Activated T-cell treated with anti-CD3 and anti-CD28 coated beads, Interleukin-2, amount 50 U/mL, for 4 hours (primary cell): ENCODE data around the gene EXTL1. TPM values are rescaled to one million over a fixed set of nuclear protein-coding genes. Genes with fewer than 3 reads are reported as not detected.

ENCODE experiments used
- ATAC-seq, 2 donors: fragments of 200-7000 bp; cut with Tn5 transposase; one replicate each; pipeline ENCODE4 v1.10.0; 2021
- DNase-seq: peaks from one replicate; pipeline ENCODE4 v3.0.0-alpha.2; 2020
- H3K27me3 Mint-ChIP-seq: one replicate; pipeline ENCODE4 v1.8.0; 2021; ENCODE audit warnings: low read depth, mixed read lengths
- H3K36me3 Mint-ChIP-seq: one replicate; pipeline ENCODE4 v1.8.0; 2022; ENCODE audit warnings: mixed read lengths; ENCODE audit not compliant: insufficient read depth
- H3K4me1 Mint-ChIP-seq: one replicate; pipeline ENCODE4 v1.8.0; 2021; ENCODE audit warnings: low read depth, mixed read lengths
- H3K4me3 Mint-ChIP-seq: one replicate; pipeline ENCODE4 v1.8.0; 2021; ENCODE audit warnings: mild to moderate bottlenecking, moderate library complexity, mixed read lengths
- H3K9me3 Mint-ChIP-seq: one replicate; pipeline ENCODE4 v1.8.0; 2021; ENCODE audit warnings: mixed read lengths
- total RNA-seq, 3 donors: library from RNA; stranded (reverse); gene quantifications; one replicate each; pipeline ENCODE4 v1.2.1, GENCODE V29; 2021

EXTL1 gene
- total RNA-seq, 3 donors from 2014 or later, result not detected

GRCh38 chr1:26009796-26010447 lies 11.7 kb upstream of the EXTL1 start:
- peaks cover 6% of the 10 kb centered on the region for H3K27me3 Mint-ChIP-seq
- ATAC-seq (no peak), DNase-seq (no peak)
- H3K4me1 Mint-ChIP-seq, result no peaks in the 10 kb centered on the region
- H3K36me3 Mint-ChIP-seq, result no peaks in the 10 kb centered on the region
- no peaks in the 10 kb centered on the region for H3K9me3 Mint-ChIP-seq
- no peak overlapping the region for H3K4me3 Mint-ChIP-seq

GRCh38 chr1:26010825-26011224 lies 10.8 kb upstream of the EXTL1 start:
- Mint-ChIP-seq H3K4me1 (no peaks in the 10 kb centered on the region), H3K9me3 (no peaks in the 10 kb centered on the region), H3K36me3 (no peaks in the 10 kb centered on the region), H3K27me3 (peaks cover 4% of the 10 kb centered on the region), H3K4me3 (no peak overlapping the region)
- ATAC-seq, result no peak
- no peak for DNase-seq

- no peaks in the 10 kb centered on the region for H3K36me3 Mint-ChIP-seq
- no peak overlapping the region for H3K4me3 Mint-ChIP-seq
- no peaks in the 10 kb centered on the region for H3K27me3 Mint-ChIP-seq
- no peaks in the 10 kb centered on the region for H3K9me3 Mint-ChIP-seq
- ATAC-seq (no peak), DNase-seq (no peak)
- peaks cover 5% of the 10 kb centered on the region for H3K4me1 Mint-ChIP-seq
Measured at GRCh38 chr1:26012864-26013263, 8.7 kb upstream of the EXTL1 start.

GRCh38 chr1:26014179-26014578 lies 7.4 kb upstream of the EXTL1 start:
- no peaks in the 10 kb centered on the region for H3K9me3 Mint-ChIP-seq
- peaks cover 5% of the 10 kb centered on the region for H3K4me1 Mint-ChIP-seq
- DNase-seq (no peak), ATAC-seq (no peak)
- no peak overlapping the region for H3K4me3 Mint-ChIP-seq
- H3K36me3 Mint-ChIP-seq, result no peaks in the 10 kb centered on the region
- H3K27me3 Mint-ChIP-seq, result no peaks in the 10 kb centered on the region

- Mint-ChIP-seq H3K4me1 (peaks cover 12% of the 10 kb centered on the region), H3K36me3 (no peaks in the 10 kb centered on the region), H3K9me3 (no peaks in the 10 kb centered on the region), H3K4me3 (no peak overlapping the region), H3K27me3 (peaks cover 3% of the 10 kb centered on the region)
- DNase-seq (no peak), ATAC-seq (no peak)
Measured at GRCh38 chr1:26015358-26015757, 6.2 kb upstream of the EXTL1 start.

- H3K36me3 Mint-ChIP-seq, result no peaks in the 10 kb centered on the region
- no peaks in the 10 kb centered on the region for H3K9me3 Mint-ChIP-seq
- H3K27me3 Mint-ChIP-seq, result peaks cover 3% of the 10 kb centered on the region
- no peak for ATAC-seq
- peaks cover 12% of the 10 kb centered on the region for H3K4me1 Mint-ChIP-seq
- no peak overlapping the region for H3K4me3 Mint-ChIP-seq
- no peak for DNase-seq
Measured at GRCh38 chr1:26016258-26016952, 5.2 kb upstream of the EXTL1 start.

- no peak overlapping the region for H3K4me3 Mint-ChIP-seq
- peak; percentile 63 to 75 for ATAC-seq
- no peaks in the 10 kb centered on the region for H3K9me3 Mint-ChIP-seq
- DNase-seq, result no peak
- peaks cover 5% of the 10 kb centered on the region for H3K27me3 Mint-ChIP-seq
- peaks cover 12% of the 10 kb centered on the region for H3K4me1 Mint-ChIP-seq
- H3K36me3 Mint-ChIP-seq, result no peaks in the 10 kb centered on the region
Measured at GRCh38 chr1:26016953-26017545, 4.5 kb upstream of the EXTL1 start.

- Mint-ChIP-seq H3K27me3 (peaks cover 5% of the 10 kb centered on the region), H3K4me1 (peaks cover 12% of the 10 kb centered on the region), H3K9me3 (no peaks in the 10 kb centered on the region), H3K4me3 (no peak overlapping the region), H3K36me3 (no peaks in the 10 kb centered on the region)
- DNase-seq, result no peak
- no peak for ATAC-seq
Measured at GRCh38 chr1:26017606-26018005, 4.0 kb upstream of the EXTL1 start.

- no peak for ATAC-seq
- Mint-ChIP-seq H3K9me3 (no peaks in the 10 kb centered on the region), H3K4me1 (peaks cover 12% of the 10 kb centered on the region), H3K27me3 (peaks cover 5% of the 10 kb centered on the region), H3K36me3 (no peaks in the 10 kb centered on the region), H3K4me3 (no peak overlapping the region)
- DNase-seq, result no peak
Measured at GRCh38 chr1:26019641-26020315, 1.8 kb upstream of the EXTL1 start.

GRCh38 chr1:26020330-26020768 lies 1.2 kb upstream of the EXTL1 start:
- no peak overlapping the region for H3K4me3 Mint-ChIP-seq
- no peaks in the 10 kb centered on the region for H3K9me3 Mint-ChIP-seq
- no peaks in the 10 kb centered on the region for H3K36me3 Mint-ChIP-seq
- DNase-seq, result no peak
- H3K27me3 Mint-ChIP-seq, result peaks cover 5% of the 10 kb centered on the region
- no peak for ATAC-seq
- peaks cover 12% of the 10 kb centered on the region for H3K4me1 Mint-ChIP-seq

GRCh38 chr1:26020941-26021646 lies 481 bp upstream of the EXTL1 start:
- peaks cover 12% of the 10 kb centered on the region for H3K4me1 Mint-ChIP-seq
- no peak for ATAC-seq

GRCh38 chr1:26022404-26022779 lies 817 bp downstream of the EXTL1 start:
- Mint-ChIP-seq H3K36me3 (no peaks in the 10 kb centered on the region), H3K4me3 (no peak overlapping the region), H3K4me1 (peaks cover 7% of the 10 kb centered on the region), H3K9me3 (no peaks in the 10 kb centered on the region), H3K27me3 (peaks cover 5% of the 10 kb centered on the region)
- DNase-seq (no peak), ATAC-seq (no peak)

More at GRCh38 chr1:26020941-26021646, 481 bp upstream of the EXTL1 start:
- no peaks in the 10 kb centered on the region for H3K9me3 Mint-ChIP-seq
- no peak for DNase-seq
- H3K27me3 Mint-ChIP-seq, result peaks cover 5% of the 10 kb centered on the region
- no peak overlapping the region for H3K4me3 Mint-ChIP-seq
- H3K36me3 Mint-ChIP-seq, result no peaks in the 10 kb centered on the region

GRCh38 chr1:26023009-26023408 lies 1.4 kb downstream of the EXTL1 start:
- DNase-seq, result no peak
- Mint-ChIP-seq H3K27me3 (peaks cover 5% of the 10 kb centered on the region), H3K4me3 (no peak overlapping the region), H3K9me3 (no peaks in the 10 kb centered on the region), H3K36me3 (no peaks in the 10 kb centered on the region), H3K4me1 (peaks cover 7% of the 10 kb centered on the region)
- no peak for ATAC-seq

- Mint-ChIP-seq H3K4me1 (peaks cover 7% of the 10 kb centered on the region), H3K36me3 (no peaks in the 10 kb centered on the region), H3K4me3 (no peak overlapping the region), H3K27me3 (peaks cover 5% of the 10 kb centered on the region), H3K9me3 (no peaks in the 10 kb centered on the region)
- no peak for ATAC-seq
- no peak for DNase-seq
Measured at GRCh38 chr1:26023826-26024225, 2.3 kb downstream of the EXTL1 start.
